SK-MEL-5 (cell line): ENCODE data around the gene HOTAIR. TPM values are rescaled to one million over a fixed set of nuclear protein-coding genes. Genes with fewer than 3 reads are reported as not detected.

Experiments
- DNase-seq: peaks from one replicate; pipeline ENCODE4 v3.0.0-alpha.2; 2016; ENCODE audit warnings: low read depth, low spot score
- in situ Hi-C: cut with HindIII; loops from 2 replicates; pipeline ENCODE4 v1.10.0; 2016; ENCODE audit warnings: low sequenced_read_pairs, high pct_unique_total_duplicates, low pct_unique_long_range_greater_than_20kb
- total RNA-seq: library from RNA; depleted of rRNA; stranded (reverse); fragments of >200 nt; shearing (Covaris generic); gene quantifications from 2 replicates; pipeline ENCODE4 v1.2.3, GENCODE V29; 2014

HOTAIR gene
- total RNA-seq, 1 experiment from 2014 or later = not detected

DNA sequence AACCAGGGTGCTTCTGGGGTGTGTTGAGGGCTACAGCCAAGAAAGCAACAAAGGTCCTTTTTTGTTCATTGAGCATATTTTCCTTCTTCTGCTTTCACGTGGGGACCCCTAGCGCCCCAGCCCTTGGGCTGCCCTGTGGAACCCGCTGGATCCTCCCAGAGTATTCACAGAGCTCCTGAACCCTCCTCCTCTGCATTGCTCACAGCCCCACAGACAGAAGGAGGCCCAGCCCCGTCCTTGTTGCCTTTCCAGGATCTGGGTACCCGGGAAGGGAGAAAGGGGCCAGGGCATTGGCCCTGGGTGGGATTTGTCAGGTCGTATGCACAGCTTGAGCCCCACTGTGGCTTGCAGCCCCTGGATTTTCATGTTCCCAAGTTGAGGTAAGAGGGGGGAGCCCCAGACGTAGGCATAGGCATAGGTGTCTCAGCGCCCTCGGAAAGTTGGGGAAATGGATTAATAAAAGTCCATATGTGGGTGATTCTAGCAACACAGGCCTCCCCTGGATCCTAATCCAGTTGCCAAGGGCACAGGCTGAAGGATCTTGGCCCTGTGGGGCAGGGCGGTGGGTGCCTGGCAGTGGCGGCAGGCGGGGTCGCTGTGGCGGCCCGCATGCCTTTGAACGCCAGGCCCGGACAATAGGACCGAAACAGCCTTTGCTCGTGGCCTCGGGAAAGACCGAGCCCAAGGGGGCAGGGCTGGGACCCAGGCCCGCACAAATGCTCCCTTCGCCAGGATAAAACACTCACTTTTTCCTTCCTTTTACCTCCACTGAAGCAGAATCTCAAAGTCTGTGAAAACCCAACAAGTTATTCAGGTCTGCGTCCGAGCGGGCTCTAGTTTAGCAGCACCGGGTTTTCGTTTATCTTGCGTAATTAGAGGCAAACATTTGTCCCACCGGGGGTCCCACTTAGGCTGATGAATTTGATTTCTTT is 7.1 kb upstream of the HOTAIR start:
- DNase-seq = no peak
- in situ Hi-C loops = no loop called here

DNA sequence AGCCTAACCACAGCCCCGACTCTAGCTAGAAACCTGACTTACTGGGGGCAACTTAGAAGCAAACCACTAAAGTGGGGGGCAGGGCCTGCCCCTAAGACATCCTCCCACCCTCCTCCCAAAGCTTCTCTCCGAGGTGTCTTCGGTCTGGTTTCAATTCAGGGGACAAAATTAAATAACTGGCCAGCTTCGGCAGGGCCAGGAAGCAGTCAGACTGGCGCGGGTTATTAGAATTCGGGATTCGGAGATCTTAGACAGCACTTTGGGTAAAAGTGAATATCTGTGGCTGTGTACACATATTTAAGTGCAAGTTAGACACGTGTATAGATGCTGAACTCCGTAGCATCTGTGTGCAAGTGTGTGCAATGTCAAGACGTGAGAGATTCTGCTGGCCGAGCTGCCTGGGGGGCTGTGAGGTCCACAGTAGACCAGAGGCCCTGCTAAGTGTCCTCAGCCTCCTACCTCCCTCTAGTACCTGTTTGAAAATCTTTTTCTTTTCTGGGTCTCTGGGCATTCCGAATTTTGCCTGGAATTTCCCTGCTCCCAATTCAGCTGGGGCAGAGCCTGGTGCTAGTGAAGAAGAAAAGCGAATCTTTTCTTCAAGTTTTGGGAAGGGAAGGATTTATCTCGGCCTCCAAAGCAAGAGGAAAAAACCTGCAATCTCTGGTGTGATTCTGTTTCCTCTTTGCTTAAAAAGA is 6.2 kb upstream of the HOTAIR start:
- DNase-seq = no peak
- in situ Hi-C loops = no loop called here

DNA sequence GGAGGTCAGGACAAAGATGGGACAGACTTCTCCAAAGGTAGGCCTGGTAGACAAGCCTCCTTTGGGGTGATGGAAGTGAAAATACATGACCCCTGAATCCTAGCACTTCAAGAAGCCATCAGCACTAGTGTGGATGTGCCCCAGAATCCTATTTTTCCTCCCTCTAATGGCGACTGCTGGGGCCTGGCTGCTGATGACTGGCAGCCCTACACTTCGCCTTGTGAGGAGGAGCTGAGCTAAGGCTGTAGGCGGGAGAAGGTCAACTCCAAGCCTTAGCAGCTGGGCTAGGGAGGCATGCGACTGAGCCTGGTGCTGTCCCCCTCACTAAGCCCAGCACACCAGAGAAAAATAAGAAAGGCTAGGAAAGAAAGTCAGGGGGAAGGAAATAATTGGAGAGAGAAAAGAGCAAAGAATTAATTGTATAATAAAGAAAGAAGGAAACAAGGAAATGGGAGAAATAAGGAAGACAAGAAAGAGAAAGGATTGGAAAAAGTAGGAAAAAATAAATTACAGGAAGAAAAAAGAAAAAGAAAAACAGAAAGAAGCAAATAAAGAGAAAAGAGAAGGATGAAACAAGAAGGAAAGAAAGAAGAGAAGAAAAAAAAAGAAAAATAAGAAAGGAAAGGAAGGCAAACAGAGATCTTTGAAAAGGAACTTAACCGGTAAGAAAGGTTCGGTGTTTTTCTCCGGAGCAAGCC is 5.5 kb upstream of the HOTAIR start:
- in situ Hi-C loops = no loop called here
- no peak for DNase-seq

DNA sequence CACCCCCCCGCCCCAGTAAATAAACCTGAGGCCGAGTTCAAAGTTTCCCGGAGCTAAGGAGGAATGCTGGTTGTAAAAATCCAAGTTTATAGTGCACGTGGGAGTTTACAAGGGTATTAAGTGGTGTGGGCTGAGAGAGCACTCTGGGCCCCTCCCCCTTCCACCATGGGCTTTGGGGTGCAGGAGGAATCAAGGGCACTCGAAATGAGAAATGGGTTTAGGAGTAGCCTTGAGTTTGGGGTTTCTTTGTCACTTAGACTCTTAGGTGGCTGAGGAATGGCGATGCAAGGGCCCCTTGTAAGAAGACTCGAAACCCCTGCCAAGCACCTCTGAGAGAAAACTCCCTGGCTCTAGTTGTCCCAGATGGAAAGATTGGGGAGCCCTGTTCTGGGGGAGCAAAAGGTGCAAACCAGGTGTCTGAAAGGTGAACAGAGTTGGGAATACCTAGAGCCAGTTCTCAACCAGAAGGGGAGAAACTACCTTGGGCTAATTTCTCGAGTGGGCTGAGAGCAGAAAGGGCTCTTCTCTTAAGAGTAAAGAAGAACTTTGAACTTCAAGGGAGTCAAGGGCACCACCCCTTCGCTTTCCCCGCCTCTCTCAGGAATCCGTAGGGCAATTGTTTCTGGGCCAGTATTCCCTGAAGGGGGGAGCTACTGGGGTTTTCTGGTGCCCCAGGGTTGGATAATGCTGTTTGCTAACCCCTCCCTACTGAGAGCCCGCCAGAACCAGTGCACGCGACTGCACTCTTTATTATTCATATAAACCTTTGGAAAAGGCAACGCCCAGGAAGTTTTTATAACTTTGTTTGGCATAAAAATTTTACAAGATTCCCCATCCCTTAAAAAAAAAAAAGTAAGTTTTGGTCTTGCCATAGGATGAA is 4.0 kb upstream of the HOTAIR start:
- in situ Hi-C loops = no loop called here
- no peak for DNase-seq

DNA sequence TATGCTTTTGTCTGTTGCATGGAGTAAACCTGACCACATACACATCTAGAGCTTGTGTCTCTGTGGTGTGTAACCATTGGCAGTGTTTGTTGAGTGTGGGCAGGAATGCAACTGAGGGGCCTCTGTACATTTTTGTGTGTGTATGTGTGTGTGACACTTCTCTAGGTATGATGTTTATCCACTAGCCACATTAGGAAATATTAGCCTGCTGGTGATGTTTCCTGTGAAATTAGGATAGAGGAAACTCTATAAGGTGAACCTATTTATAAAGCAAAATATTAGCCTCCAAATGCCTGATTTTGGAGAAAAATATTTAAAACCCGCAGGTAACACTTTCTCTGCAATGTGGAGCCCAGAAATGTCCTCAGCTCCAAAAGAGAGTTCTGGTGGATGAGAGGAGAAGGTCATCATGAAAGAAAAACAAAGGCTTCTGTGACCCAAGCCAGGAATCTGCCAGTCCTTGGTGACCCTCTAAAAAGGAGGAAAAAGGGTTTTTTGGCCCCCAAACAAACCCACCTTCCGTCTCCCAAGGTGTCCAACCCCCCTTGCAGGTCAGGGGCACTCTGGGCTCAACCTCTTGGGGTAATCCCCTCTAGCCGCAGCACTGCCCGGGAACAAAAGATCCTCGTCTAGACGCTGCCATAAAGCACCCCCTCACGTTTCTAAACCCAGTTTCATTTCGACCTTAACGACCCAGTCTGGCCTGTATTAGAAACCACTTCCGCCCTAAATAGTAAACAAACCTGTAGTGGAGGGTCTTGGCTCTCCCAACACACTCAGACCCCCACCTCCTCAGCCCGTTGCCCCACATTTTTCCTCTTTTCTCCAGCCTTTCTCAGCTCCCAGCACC is 3.1 kb upstream of the HOTAIR start:
- in situ Hi-C loops = no loop called here
- no peak for DNase-seq

DNA sequence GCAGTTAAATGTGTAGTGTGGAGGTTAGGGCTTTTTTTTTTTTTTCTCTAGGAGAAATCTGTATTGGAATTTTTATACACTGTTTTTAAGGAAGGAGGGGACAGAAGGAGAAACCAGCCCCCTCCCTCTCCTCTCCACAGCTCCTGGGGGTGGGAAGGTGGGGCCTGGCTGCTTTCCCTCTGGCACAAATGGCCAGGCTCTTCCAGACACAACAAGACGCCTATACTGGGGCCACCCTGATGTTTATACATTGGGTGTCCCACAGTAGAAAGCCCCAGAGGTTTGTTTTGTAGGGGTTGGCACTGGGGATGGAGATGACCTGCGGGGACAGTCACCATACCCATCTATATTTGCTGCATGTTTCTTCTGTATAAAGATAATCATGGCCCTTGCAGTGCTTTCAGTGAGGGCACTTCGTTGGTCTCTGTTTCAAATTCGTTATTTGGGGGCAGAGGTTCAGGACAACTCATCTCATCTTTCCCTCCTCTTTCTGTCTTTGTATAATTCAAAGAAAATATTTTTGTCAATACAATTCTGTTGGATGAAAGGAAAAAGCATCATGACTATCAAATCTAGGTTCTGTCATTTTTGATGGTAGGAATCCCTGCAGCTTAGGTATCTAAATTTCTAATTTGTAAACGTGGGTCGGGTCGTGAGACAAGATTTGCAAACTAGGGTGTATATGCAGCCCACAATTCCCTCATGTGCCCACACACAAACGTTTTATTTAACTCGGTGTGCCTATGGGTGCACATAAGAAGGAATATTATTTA is 2.3 kb upstream of the HOTAIR start:
- in situ Hi-C loops = no loop called here
- DNase-seq = no peak

DNA sequence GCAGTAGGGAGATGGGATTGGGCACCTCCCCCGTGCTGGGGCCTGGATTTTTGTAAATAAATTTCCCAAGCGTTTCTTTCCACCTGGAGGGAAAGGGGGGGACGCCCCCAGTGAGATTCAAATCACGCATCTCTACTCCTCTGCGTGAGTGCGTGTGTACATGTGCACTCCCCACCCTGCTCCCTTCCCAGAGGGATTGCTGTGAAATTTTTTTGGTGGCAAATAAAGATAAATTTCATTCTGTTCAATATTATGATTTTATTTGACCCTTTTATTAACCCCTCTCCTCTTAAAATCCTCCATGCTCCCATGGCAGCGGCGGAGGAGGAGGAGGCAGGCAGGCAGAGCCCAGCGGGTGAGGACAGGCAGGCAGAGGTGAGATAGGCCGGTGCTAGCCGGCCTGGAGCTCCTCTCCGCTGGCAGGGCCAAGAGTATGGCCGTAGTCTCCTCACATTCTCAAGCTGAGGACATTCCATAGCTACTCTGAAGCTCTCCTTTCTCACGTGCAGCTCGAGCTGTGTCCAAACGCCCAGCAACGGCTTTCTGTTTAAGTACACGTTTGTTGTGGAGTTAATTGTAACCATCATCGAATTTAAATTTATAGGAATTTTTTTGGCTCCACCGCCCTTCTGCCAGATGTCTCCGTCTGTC is 1.5 kb upstream of the HOTAIR start:
- in situ Hi-C loops = no loop called here
- DNase-seq = no peak

DNA sequence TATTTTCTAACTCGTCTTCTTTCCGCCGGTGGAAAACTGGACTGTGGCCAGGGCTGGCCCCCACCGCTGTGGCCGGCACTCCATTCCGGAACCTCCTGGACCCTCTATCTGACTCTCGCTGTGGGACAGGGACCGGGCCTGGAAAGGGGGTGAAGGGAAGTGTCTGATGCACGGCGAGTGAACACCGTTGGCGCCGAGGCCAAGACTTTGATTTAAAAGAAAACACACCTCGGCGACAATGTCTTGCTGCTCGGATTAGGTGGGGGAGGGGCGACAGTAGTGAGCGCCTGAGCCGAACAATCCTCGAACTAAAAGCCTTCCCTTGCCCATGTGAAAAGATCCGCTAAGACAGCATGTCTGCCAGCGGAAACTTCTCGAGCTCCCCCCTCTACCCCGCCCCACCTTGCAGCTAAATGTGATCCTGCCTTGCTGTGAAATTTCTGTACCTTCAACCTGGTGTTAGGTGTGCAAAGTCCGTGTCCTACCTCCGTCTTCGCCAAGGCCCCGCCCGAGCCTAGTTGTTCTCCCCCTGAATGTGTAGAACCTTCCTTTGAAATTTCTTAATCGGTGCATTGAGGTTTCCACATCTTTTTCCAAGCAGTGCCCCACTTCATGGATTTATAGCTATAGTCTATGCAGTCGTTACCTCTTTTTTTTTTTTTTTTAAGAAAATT is 862 bp upstream of the HOTAIR start:
- in situ Hi-C loops = no loop called here
- DNase-seq = no peak

DNA sequence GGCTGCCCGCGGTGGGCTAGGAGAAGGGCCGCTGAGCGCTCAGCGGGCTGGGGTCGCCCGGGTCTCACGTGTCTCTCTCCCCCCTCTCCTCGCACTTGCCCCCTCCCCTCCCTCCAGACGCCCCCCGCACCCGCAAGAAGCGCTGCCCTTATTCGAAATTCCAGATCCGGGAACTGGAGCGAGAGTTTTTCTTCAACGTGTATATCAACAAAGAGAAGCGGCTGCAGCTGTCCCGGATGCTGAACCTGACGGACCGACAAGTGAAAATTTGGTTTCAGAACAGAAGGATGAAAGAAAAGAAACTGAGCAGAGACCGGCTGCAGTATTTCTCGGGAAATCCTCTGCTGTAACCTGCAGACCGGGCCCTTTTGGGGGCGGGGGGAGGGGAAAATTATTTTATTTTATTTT is 314 bp upstream of the HOTAIR start:
- in situ Hi-C loops = no loop called here

DNA sequence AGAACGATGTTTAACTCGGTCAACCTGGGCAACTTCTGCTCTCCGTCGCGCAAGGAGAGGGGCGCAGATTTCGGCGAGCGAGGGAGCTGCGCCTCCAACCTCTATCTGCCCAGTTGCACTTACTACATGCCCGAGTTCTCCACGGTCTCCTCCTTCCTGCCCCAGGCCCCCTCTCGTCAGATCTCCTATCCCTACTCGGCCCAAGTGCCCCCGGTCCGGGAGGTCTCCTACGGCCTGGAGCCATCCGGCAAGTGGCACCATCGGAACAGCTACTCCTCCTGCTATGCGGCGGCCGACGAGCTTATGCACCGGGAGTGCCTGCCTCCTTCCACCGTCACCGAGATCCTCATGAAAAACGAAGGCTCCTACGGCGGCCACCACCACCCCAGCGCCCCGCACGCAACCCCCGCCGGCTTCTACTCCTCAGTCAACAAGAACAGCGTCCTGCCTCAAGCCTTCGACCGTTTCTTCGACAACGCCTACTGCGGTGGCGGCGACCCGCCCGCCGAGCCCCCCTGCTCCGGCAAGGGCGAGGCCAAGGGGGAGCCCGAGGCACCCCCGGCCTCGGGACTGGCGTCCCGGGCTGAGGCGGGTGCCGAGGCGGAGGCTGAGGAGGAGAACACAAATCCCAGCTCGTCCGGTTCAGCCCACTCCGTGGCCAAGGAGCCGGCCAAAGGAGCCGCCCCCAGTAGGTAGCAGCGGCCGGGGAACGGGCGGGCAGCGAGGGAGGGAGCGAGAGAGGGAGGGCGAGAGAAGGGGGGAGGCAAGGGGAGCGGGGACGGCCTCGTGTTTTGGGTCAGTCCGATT is 1.3 kb downstream of the HOTAIR start:
- DNase-seq = peak; percentile 2
- in situ Hi-C loops = no loop called here

More for the DNA sequence above, 314 bp upstream of the HOTAIR start:
- no peak for DNase-seq

DNA sequence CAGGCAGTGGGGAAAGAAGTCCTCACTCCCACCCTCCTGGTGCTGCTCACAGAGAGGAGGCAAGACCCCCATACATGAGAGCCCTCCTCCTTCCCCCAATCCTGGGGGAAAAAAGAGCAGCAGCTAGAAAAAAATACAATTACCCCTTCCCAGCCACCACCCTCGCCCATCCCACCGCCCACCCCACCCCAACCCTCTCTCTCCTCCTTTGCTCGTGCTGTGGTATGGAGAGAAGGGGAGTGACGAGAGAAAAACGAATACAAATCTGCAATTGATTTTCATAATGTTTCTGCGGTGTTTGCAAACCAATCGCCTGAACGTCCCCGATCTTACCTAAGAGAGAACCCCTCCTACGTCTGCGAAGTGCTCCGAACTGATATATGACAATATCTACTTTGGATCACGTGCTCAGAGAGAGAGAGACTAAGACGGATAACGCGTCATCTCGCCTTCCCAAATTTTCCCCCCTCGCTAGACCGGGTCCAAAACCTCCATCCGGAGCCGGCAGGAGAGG is 2.0 kb downstream of the HOTAIR start, which contains the start of gene HOXC11:
Gene HOXC11, plus strand, starts transcription at position 405 of the 514 bp plus-strand sequence. CDS start 116 bp downstream, outside the sequence.
- in situ Hi-C loops = no loop called here
- no peak for DNase-seq

DNA sequence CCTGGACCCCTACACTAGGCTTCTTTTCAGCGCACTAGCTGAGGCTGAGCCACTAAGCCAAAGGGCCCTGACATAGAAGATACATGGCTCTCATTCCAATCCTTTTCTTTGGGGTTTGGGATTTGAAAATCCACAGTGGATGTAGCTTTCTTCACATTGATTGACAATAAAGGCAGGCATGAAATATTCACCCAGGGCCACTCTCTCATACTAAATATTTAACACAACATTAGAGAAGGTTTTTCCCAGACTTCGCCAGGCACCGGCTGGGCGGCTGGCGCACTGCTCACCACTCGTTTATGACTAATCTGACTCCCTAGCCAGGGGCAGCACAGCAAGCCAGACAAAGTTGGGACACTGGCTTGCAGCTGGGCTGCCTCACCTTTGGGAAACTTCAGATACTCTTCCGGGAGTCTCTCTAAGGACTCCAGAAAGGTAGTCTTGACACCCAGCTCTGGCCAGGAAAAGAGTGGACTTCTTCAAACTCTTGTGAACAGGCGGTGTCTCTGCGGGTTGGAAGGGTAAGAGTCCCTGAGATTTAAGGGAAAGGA is 2.5 kb downstream of the HOTAIR start:
- DNase-seq = no peak
- in situ Hi-C loops = no loop called here

DNA sequence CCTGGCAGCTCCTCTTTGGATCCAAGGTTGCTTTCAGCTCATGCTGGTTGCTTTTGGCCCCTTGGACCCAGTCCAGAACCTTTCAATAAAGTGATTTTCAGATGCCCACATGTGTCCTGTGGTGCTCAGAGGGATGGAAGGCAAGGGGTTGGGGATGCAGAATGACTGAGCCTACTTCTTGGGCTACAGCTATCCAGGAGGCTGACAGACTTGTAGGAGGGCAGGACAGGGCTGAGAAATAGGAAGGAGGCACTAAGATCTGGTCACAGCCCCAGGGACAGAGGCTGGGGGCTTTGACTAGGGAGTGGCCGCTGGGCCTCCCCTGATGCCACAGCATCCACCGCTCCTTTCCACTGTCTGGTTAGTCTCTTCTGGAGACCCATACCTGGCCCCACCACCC is 3.1 kb downstream of the HOTAIR start:
- DNase-seq = no peak
- in situ Hi-C loops = no loop called here

DNA sequence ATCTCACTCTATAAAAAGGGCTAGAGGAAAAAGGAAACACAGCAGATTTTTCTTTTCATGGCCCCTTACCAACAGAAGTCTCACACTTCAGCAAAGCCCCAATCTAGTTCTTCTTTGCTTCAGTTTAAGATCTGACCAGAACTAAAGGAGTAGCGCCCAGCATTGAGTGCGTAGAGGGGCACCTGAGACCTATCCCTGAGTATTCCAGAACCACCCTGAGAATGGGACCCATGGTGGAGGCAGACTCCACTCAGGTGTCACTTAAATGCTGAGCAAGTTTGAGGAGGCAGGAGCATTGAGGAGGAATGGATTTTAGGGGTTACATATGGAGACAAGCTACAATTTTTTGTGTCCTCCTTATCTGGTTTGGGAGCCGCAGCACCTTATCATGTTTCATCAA is 3.6 kb downstream of the HOTAIR start:
- in situ Hi-C loops = no loop called here

More for the DNA sequence above, 3.6 kb downstream of the HOTAIR start:
- no peak for DNase-seq
